Stomach (tissue), 4 donors: Measurements from ENCODE around the gene SCLT1.

Experiments used
- POLR2A ChIP-seq, 4 donors: fragments of 450-650 bp; IDR thresholded peaks; one replicate each; pipeline ENCODE4 v1.6.1; 2016; ENCODE audit warnings: antibody characterized with exemption in 4 of 4, control low read depth in 2 of 4, mild to moderate bottlenecking in 1 of 4, moderate library complexity in 1 of 4
- POLR2AphosphoS5 ChIP-seq, 3 donors: sonication (generic); formaldehyde crosslinking; IDR thresholded peaks; one replicate each; pipeline ENCODE4 v1.6.1; 2016; ENCODE audit warnings: antibody characterized with exemption in 3 of 3
- TF ChIP-seq, protein P1 (sequence below), 7 experiments: fragments of 450-650 bp in 4 of 7; fragments of 200-600 bp in 3 of 7; sonication (generic) in 3 of 7; IDR thresholded peaks; one replicate each; pipeline ENCODE4 v1.5.1; 2016 to 2019; ENCODE audit warnings: antibody characterized with exemption in 7 of 7, control low read depth in 2 of 7, mild to moderate bottlenecking in 1 of 7

DNA sequence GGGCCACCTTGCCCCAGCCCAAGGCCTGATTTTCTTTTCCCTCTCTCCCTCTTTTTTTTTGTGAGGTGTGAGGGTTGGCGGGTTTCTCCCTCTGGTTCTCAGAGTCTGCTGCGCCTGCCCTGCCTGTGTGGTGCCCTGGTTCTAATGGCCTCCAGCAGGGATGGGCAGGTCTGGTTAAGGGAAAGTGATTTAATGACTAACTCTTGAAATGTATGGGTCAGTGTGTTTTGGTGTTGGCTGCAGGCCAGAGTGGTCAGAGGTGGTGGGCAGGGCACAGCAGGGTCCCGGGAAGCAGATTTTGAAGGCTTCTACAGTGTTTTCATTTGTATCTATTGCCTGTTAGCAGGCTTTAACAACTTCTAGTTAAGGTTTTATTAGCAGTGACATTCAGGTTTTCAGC is 244.9 kb downstream of the SCLT1 start:
- TF ChIP-seq, protein P1, sequence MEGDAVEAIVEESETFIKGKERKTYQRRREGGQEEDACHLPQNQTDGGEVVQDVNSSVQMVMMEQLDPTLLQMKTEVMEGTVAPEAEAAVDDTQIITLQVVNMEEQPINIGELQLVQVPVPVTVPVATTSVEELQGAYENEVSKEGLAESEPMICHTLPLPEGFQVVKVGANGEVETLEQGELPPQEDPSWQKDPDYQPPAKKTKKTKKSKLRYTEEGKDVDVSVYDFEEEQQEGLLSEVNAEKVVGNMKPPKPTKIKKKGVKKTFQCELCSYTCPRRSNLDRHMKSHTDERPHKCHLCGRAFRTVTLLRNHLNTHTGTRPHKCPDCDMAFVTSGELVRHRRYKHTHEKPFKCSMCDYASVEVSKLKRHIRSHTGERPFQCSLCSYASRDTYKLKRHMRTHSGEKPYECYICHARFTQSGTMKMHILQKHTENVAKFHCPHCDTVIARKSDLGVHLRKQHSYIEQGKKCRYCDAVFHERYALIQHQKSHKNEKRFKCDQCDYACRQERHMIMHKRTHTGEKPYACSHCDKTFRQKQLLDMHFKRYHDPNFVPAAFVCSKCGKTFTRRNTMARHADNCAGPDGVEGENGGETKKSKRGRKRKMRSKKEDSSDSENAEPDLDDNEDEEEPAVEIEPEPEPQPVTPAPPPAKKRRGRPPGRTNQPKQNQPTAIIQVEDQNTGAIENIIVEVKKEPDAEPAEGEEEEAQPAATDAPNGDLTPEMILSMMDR (IDR thresholded peaks at IDR 0.05): no peak
- no peak for TF ChIP-seq POLR2A (IDR thresholded peaks at IDR 0.05)
- TF ChIP-seq POLR2AphosphoS5 (IDR thresholded peaks at IDR 0.05): no peak
